COR-L47 (cell line): ENCODE results near the gene SUGP2.
A peak's percentile ranks its signal among the peaks of the same experiment; 100 is the strongest.

Source experiments
- DNase-seq: peaks from one replicate; lab custom pipeline; 2025; lab: John Stamatoyannopoulos, UW

Gene SUGP2

DNA sequence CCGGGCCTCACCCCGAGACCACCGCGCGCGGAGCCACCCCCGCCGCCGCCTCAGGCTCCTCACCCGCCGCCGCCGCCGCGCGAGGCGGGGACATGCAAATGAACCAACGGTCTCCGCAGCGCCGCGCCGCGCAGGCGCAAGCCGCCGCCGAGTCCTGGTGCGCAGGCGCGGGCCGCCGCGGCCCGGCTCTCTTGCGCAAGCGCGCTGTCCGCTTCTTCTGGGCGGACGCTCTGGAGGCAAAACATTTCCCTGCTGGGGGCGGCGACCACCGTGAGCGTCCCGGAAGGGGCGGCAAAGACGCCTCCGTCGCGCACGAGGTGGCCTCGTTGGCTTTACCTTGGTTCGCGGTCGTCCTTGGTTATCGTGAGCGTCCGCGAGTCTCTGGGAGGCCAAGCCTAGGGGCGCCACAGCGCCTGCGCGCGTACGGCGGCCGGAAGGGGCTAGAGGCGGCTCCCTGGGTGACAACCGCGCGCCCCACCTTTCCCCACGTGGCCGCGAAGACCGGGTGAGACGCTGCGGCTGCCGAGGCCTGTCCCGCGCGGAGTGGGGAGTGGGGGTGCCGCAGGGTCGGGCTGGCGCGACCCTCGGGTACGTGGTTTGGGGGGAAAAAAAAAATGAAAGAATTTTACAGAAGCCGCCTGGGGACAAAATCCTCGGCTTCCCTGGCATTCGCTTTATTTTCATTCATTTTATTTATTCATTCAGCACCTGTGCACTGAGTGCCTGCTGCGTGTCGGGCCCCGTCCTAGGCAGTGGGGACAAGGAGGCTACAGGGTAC lies at the start of gene SUGP2, which contains the start of gene ARMC6:
SUGP2 (minus strand) TSS at position 92 of the 778 bp plus-strand sequence. CDS start 2,446 bp downstream, outside the sequence.
ARMC6 (plus strand) TSS at position 178 of the 778 bp plus-strand sequence. CDS start 607 bp downstream, outside the sequence.
- peak; percentile 88 for DNase-seq

DNA sequence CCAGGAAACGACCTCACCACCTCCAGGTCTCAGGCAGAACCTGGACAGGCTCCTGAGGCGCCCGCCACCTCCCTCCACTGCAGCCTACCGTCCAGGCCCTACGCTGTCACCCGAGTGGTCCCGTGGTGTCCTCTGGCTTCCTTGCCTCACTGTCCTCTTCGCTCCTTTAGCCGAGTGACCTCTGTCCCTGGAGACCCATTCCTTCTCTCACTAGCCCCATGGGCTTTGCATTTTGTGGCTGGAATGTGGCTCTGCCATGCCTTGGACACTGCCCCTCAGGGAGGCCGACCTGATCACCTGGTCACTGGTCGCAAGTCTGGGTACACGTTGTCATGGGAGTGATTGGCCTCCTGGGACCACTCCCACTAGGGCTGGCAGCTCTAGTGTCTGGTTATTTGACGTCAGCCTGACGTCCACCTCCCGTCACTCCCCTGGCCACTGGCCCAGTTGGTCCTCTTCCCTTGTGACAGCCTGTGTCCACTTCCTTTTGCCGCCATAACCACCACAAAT lies 48.4 kb upstream of the SUGP2 start:
- no peak for DNase-seq

DNA sequence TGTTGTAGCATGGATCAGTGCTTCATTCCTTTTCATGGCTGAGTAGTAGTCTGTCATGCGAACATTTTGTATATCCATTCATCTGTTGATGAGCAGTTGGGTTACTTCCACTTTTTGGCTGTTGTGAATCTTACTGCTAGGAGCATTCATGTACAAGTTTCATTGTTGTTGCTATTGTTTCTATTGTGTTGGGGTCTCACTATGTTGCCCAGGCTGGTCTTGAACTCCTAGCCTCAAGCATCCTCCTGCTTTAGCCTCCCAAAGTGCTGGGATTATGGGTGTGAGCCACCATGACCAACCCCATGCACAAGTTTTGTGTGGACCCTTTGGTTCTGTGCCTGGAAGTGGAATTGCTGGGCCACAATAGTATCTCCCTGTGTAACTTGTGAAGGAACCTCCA lies 46.3 kb upstream of the SUGP2 start:
- no peak for DNase-seq

DNA sequence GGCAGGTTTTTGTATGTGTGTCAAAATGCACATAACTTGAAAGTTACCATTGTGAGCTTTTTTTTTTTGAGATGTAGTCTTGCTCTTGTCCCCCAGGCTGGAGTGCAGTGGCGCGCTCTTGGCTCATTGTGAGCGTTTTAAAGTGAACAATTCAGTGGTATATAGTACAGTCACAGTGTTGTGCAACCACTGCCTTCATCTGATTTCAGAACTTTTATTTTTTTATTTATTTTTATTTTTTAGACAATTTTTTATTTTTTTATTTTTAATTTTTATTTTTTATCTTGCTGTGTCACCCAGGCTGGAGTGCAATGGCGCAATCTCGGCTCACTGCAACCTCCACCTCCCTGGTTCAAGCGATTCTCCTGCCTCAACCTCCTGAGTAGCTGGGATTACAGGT lies 45.5 kb upstream of the SUGP2 start:
- DNase-seq: no peak

DNA sequence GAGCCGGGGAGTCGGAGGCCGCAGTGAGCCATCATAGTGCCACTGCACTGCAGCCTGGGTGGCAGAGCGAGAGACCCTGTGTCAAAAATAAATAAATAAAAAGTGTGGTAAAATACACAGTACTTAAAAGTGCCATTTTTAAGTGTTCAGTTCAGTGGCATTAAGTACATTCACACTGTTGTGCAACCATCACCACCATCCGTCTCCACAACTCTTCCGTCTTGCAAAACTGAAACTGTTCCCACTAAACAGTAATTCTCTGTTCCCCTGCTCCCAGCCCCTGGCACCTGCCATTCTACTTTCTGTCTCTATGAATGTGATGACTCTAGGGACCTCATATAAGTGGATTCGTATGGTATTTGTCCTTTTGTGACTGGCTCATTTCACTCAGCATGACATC lies 43.8 kb upstream of the SUGP2 start:
- DNase-seq: no peak

DNA sequence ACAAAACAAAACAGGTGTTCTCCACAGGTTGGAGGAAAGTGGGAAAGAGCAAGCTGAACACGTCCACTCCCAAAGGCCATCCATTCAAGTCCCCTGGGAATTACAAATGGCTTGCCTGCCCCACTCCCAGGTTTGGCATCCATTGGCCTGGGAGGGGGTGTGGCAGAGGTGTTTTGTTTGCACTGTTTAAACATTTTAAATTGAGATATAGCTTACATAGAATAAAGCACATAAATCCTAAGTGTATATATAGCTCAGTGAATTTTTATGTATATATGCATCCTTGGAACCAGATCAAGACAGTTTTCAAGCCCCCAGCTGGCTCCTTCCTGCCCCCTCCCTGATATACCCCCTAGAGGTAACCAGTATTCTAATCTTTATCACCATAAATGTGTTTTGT lies 43.2 kb upstream of the SUGP2 start:
- no peak for DNase-seq

DNA sequence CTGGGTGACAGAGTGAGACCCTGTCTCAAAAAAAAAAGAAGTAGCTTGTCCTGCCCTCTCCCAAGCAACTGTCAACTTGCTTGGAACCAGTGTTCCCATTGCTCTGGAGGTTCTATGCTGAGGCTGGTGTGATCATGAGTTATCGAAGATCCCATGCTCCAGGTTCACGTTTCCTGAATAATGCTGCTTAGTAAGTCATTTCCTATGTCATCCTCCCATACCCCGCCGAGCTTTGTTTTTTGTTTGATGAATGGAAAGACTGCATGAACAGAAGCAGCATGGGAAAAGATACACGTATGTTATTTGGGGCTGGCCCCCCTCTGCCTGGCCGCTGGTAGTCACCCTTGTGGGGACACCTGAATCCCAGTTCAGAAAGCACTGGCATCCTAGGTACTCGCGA lies 41.8 kb upstream of the SUGP2 start:
- no peak for DNase-seq

DNA sequence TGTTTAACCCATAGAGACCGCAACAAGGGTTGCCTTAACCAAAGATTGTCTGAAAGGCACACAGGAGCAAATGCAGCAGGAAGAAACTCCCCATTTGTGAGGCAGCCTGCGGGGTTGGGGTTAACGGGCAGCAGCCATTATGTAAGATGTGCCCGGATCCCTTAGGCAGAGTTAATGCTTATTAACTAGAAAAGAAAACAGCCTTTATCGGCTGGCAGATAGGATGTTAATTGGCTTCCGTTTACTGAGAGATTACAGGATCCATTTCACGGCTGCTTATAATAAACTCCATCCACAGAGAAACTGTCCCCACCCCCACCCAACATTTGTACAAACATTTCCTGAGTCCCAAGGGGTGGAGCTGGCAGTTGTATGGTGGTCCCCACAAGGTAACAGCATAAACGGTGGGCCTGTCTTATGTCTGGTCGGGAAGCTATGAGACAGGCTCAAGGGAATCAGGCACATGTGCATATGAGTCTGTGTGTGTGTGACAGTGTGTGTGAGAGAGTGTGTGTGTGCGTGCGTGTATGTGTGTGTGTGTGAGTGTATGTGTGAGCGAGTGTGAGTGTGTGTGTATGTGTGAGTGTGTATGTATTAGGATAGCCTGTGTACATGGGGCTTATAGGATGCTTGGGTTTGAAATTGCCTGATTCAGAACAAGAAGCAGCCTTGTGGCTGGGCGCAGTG lies 41.0 kb upstream of the SUGP2 start:
- DNase-seq: no peak

DNA sequence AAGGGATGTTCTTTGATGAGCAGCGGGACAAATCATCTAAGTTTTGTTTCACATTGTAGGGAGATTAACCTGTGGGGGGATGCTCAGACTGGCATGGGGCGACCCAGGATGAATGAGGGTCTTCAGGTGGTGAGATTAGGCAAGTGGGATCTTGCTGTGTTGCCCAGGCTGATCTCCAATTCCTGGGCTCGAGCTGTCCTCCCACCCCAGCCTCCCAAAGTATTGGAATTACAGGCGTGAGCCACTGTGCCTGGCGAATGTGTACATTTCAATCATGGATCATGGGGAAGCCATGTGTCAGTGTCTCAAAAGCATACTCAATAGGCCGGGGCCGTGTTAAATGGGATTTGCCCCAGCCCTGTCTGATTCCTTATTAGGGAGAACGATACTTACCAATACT lies 38.6 kb upstream of the SUGP2 start:
- no peak for DNase-seq

DNA sequence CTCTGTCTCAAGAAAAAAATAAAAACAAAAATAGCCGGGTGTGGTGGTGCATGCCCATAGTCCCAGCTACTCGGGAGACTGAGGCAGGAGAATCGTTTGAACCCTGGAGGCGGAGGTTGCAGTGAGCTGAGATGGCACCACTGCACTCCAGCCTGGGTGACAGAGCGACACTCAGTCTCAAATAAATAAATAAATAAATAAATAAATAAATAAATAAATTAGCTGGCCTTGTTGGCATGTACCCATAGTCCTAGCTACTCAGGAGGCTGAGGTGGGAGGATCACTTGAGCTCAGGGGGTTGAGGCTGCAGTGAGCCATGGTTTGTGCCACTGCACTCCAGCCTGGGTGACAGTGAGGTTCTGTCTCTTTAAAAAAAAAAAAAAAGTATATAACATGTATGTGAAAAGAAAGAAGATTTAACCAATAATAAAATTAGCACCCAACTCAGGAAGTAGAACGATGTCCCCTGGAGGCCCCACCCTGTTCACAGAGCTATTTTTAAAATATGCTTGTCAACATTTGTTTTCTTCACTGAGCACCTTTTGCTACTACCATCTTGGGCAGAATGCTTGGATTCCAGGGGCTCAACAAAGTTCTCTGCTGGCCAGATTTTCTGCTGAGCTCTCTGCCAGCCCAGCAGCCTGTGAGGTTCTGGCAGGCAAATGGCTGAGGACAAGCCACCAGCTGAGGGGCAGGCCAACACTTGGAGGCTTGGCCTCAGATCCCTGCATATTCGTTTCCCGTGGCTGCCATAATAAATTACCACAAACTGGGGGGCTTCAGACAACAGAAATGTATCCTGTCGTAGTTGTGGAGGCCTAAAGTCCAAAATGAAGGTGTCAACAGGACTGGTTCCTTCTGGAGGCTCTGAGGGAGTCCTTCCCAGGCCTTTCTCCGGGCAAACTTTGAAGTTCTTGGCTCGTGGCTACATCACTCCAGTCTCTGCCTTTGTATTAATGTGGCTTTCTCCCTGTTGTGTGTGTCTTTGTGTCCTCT lies 35.6 kb upstream of the SUGP2 start:
- DNase-seq: no peak

DNA sequence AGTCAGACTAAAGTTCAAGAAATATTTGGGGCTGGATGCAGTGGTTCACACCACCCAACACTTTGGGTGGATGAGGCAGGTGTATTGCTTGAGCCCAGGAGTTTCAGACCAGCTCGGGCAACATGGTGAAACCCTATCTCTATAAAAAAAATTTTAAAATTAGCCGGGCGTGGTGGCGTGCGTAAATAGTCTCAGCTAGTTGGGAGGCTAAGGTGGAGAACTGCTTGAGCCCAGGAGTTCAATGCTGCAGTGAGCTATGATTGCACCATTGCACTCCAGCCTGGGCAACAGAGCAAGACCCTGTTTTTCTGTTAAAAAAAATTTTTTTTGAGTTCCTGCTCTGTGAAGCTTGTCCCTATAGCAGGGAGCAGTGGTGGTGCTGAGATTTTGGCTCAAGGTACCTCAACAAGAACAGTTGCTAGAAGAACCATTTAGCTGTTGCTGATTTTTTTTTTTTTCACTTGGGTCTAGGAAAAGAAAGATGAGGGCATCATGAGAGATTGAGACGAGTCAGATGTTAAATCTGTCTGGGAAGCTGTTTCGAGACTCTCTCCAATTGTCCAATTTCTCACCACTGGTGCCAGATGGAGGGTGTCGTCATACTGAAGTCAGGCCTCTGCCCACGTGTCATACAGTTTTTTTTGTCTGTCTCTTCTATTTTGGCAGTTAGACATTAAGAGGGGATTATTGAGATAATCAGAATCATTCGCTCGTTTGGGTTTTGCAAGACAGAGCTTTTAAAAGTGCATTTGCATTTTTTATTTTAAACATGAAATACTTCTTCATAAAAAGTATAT lies 34.2 kb upstream of the SUGP2 start:
- no peak for DNase-seq

DNA sequence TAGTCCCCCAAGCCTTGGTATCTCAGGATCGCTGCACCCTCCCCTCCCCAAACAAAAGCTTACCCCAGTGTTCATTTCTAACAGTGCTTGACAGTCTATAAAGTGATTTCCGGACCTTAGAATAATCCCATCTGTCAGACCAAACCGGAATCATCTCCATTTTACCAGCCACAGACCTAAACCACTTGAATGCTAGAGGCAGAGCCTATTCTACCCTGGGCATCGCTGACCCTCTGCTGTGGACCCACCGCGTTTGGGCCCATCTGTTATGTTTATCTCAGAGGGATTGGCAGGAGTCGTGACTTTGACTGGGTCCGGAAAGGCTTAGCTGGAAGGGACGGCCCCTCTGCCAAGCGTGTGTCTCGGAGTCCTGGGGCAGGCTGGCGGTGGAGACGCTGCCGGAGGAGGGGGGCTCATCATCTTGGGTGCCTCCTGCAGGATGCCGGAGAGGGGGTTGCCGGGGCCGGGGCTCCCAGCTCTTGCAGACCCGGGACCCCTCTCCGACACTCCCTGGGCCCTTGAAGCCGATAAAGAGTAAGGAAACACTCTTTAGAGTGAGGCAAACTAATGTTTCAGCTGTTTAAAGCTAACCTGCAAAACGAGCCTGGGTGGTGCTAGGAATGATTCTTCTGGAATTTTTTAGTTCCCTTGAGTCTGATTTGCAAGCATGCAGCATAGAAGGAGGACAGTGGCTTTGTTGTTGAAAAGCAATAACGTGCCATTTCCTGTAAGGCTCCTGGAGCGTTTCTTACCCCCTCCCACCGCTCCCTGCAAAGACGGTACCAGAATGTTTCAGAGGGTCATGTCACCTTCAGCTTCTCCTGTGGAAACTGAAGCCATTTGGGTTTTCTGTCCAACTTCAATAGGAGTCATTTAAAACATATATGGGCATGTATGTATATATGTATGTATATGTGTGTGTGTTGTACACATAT lies 31.8 kb upstream of the SUGP2 start:
- DNase-seq: no peak

DNA sequence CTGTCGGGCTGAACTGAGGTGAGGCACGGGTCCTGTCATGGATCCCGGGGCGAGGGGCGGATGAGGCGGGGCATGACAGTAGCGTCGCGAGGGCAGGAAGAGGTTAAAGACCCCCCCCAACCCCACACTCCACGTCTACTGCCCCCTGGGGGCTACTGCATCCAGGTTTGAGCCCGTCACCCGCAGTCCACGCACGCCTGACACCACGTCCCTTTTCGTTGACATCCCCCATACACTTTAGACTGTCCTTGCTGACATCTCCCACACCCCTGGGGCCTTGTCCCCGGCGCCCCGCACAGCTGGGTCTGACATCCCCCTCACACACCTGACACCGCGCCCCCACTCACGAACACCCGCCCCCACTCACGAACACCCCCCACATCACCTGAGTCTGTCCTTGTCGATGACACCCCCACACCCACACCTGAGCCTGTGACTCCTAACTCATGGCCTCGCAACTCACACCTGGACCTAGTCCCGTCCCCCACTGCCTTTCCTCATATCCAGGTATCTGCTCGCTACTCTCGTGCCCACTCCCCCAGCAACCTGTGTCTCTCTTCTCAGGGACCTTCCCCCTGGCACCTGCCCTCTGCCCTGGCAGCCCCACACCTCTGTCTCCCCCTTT lies 30.9 kb upstream of the SUGP2 start:
- DNase-seq: peak; percentile 52

DNA sequence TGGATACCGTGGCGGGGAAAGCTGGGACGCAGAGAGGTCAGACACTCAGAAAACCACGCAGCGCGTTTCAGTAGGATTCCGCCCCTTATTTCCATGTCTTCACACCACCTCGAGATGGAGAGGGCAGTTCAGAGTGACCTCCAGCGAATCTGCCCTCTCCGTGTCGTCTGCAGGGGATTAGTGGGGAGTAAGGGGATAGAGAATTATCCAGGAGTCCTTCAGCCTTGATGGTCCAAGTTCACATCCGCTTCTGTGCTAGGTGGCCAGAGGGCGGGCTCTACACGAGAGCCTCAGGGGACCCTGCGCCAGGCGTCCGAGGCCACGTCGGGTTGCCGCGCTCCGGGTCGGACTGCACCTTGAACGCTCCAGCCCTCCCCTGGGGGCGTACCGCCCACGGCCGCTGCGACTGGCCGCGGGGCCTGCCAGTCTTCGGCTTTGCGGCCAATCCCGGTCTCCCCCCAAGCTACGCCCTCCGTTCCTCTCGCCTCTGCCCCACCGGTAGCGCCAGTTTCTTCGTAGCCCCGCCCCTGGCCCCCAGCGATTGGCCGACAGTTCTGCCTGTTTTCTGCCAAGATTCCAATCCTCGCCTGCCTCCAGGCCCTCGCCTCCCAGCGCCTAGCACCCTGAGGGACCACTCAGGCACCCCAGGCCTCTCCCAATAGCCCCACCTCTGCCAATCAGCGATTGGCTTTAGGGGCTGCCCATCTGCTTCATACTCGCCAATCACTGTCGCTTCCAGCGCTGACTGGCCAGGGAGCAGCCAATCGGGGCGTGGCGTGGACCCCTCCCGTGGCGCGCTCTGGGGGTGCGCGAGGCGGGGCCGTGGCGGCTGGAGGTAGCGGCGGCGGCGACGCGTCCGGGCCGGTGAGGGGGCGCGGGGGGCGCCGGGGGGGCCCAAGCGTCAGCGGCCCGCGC lies 30.1 kb upstream of the SUGP2 start, which contains the start of gene SLC25A42:
SLC25A42 (plus strand) TSS at position 812 of the 915 bp plus-strand sequence. CDS start 32,131 bp downstream, outside the sequence.
- peak; percentile 99 for DNase-seq

DNA sequence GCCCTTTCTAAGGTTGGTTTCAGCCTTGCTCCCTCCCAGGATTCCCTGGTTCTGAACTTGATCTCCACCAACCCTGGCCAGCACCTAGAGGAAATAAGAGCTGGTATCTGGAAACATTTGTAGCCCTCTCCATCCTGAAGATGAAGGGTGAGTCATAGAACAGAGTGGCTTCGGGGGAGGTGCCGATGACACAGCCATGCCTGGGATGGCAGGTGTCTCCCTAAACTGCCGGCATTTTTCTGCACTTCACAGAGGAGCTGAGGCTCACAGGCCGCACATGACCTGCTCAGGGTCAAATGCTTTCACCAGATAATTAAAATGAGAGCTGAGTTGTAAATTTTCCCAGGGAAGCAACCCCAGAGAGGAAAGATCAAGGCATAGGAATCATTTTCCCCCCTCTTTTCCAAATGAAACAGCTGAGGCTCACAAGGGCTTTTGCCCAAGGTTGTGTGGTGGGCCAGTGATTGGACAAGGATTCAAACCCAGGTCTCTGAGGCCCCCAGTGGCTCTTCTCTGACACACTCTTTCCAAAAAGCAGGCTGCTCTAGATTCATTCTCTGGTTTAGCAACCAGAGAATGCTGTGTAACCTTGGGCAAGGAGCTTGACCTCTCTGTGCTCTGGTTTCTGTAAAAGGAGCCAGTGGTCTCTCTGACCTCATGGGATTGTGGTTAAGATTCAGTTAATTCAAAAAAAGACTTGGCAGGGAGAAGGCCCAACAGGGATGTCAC lies 29.3 kb upstream of the SUGP2 start:
- no peak for DNase-seq

DNA sequence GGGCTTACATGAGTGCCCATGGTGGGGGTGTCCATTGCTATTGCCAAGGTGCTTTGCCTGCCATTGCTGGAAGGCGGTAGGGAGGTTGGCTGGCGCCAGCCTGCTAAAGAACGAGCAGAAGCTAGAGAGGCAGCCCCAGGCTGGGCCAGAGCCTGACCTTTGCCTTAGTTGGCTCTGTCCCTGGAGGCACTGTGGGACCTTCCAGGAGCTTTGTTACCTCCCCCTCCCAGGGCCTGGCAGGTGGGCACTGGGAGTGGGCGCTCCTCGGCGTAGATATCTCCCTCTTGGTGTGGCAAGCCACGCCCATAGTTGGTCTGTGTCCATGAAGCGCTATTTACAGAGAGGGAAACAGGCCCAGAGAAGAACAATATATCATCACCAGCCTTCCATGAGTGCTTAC lies 28.2 kb upstream of the SUGP2 start:
- DNase-seq: no peak

DNA sequence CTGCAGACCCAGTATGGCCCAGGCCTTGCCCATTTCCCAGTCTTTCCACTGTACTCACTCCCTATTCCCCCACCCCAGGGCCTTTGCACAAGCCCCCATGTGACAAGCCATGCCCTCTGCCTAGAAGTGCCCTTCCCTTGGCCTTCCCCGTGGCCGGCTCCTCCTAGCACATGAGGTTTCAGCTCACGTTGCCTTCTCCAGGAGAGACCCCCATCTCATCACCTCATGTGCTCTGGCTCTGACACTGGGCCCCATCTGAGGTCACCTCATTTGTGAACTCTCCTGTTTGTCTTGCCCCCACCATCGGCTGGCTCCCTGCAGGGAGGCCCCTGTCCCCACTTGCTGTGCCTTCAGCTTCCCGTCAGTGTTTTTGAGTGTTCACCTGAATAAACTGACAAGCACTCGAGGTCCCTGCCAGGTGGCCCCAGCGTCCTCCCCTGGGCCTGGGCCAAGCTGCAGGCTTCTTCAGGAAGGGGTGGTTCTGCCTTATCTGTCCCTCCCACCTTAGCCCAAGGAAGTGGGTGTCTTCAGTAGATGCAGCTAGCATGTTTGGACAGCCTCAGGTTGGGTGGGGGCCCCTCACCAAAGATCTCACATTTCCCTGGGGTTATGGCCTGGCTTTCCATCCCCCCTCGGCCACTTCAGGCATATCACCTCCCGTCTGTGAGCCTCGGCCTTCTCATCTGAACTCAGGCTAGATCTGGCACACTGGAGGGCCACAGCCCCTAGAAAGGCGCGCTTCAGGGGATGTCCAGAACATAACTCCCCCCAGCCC lies 26.7 kb upstream of the SUGP2 start:
- DNase-seq: no peak
